Measurements from ENCODE around the gene RNU7-1.

- TF ChIP-seq, protein P1, sequence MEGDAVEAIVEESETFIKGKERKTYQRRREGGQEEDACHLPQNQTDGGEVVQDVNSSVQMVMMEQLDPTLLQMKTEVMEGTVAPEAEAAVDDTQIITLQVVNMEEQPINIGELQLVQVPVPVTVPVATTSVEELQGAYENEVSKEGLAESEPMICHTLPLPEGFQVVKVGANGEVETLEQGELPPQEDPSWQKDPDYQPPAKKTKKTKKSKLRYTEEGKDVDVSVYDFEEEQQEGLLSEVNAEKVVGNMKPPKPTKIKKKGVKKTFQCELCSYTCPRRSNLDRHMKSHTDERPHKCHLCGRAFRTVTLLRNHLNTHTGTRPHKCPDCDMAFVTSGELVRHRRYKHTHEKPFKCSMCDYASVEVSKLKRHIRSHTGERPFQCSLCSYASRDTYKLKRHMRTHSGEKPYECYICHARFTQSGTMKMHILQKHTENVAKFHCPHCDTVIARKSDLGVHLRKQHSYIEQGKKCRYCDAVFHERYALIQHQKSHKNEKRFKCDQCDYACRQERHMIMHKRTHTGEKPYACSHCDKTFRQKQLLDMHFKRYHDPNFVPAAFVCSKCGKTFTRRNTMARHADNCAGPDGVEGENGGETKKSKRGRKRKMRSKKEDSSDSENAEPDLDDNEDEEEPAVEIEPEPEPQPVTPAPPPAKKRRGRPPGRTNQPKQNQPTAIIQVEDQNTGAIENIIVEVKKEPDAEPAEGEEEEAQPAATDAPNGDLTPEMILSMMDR (IDR thresholded peaks at IDR 0.05): no peak
- peak; percentile 51 for TF ChIP-seq POLR2A (IDR thresholded peaks at IDR 0.05)
- TF ChIP-seq EP300 (IDR thresholded peaks at IDR 0.05; ENCODE audit: low read depth): no peak
These were observed 10.1 kb downstream of the RNU7-1 start for GRCh38 chr12:6953442-6954315.

All from transverse colon (tissue), 3 donors.